Muscle layer of colon (tissue), 2 donors: ENCODE data around the gene CALY.

ENCODE experiments used
- H3K27ac ChIP-seq: one replicate; pipeline ENCODE4 v1.7.0; 2013; ENCODE audit warnings: low read depth, mild to moderate bottlenecking, low read length, moderate library complexity
- H3K27me3 ChIP-seq, 2 donors: one replicate each; pipeline ENCODE4 v1.7.0; 2013; ENCODE audit warnings: low read length in 2 of 2, mild to moderate bottlenecking in 2 of 2; ENCODE audit not compliant: insufficient read depth in 2 of 2, control insufficient read depth in 1 of 2
- H3K36me3 ChIP-seq: one replicate; pipeline ENCODE4 v1.7.0; 2013; ENCODE audit warnings: mild to moderate bottlenecking, low read length; ENCODE audit not compliant: insufficient read depth
- H3K4me1 ChIP-seq: one replicate; pipeline ENCODE4 v1.7.0; 2013; ENCODE audit warnings: mild to moderate bottlenecking, low read length; ENCODE audit not compliant: insufficient read depth
- H3K4me3 ChIP-seq, 2 donors: one replicate each; pipeline ENCODE4 v1.7.0; 2013; ENCODE audit warnings: low read length in 2 of 2, low read depth in 1 of 2, mild to moderate bottlenecking in 1 of 2, moderate library complexity in 1 of 2
- H3K9ac ChIP-seq: one replicate; pipeline ENCODE4 v1.7.0; 2013; ENCODE audit warnings: low read length
- H3K9me3 ChIP-seq: one replicate; pipeline ENCODE4 v1.7.0; 2013; ENCODE audit warnings: mild to moderate bottlenecking, low read length
- donor health status: abdominal sarcoma.
- donor health status: Adenocarcinoma of cecum.

Gene CALY

DNA sequence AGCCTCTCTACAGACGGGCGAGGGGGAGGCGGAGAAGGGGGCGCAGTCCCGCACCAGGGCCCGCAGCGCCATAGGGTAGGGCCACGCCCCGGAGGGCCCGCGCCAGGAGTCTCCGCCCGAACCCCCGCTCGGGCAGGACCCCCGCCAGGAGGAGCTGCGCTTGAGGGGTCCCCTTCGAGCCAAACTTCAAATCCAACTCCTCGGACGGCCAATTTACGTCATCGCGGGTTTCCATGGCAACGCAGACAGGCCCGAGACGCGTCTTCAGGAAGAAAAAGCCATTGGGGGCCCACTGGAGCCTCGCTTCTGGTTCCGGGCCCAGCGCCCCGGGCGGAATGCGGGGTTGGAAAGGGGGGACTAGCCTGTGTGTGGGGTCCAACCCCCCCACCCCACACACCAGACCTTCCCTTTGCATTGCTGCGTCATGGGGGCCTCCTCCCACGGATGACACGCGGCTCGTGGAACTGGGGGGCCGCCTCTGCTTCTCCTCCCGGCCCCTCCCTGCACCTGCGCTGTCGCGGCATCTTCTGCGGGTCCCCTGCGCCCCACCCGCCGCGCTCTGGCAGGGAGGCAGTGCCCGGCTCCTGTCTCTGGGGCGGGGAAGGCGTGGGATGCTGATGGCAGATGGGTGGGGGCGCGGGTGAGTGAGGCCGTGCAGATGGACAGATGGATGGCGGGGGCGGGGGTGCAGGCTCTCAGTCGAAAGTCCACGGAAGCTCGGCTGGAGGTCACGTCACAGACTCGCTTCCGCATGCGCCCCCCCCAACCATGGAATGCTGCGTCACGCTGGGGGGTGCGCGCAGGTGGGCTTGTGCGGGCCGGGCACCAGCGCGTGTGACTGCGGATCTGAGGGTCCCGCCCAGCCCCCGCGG, 1.2 kb downstream of the CALY start:
- Histone ChIP-seq H3K27ac (no peak overlapping the region), H3K27me3 (peaks cover 52 to 77% of the 10 kb centered on the region in 2 donors), H3K36me3 (no peaks in the 10 kb centered on the region), H3K4me1 (peaks cover 7% of the 10 kb centered on the region), H3K4me3 (peak overlapping the region in 1 of 2 donors; percentile 32), H3K9ac (no peak overlapping the region), H3K9me3 (no peaks in the 10 kb centered on the region)

GRCh38 chr10:133334503-133335245, 2.0 kb downstream of the CALY start:
- Histone ChIP-seq H3K27me3 (peaks cover 51 to 76% of the 10 kb centered on the region in 2 donors), H3K9ac (no peak overlapping the region), H3K4me3 (peak overlapping the region in 1 of 2 donors; percentile 32), H3K9me3 (no peaks in the 10 kb centered on the region), H3K4me1 (peaks cover 10% of the 10 kb centered on the region), H3K36me3 (no peaks in the 10 kb centered on the region), H3K27ac (no peak overlapping the region)

DNA sequence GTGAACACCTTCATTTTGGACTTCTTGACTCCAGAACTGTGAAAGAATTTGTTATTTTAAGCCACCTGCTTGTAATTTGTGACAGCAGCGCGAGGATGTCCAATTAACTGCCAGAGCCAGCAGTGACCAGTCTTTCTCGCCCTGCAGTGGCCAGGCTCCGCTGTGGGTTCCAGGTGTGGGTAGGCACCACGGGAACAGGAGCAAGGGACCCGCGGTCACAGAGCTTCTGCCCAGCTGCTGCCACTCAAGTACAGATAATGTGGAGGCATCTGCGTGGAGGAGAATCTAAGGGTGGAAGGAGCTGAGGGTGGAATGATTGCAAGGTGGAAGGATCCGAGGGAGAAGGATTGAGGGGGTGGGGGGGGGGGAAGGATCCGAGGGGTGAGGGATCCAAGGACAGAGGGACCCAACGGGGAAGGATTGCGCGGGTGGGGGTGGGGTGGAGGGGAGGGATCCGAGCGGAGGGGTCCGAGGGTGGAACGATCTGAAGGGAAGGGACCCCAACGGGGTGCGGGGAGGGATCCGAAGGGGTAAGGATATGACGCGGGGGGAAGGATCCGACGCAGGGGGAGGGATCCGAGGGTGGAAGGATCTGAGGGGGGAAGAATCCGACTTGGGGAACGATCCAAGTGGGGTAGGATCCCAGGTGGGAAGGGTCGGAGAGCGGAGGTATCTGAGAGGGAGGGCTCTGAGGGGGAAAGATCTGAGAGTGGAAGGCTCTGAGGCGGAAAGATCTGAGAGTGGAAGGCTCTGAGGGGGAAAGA, 3.6 kb downstream of the CALY start:
- Histone ChIP-seq H3K4me1 (peaks cover 13% of the 10 kb centered on the region), H3K9ac (no peak overlapping the region), H3K9me3 (no peaks in the 10 kb centered on the region), H3K36me3 (no peaks in the 10 kb centered on the region), H3K27me3 (peaks cover 50 to 83% of the 10 kb centered on the region in 2 donors), H3K27ac (no peak overlapping the region), H3K4me3 (no peak overlapping the region)

DNA sequence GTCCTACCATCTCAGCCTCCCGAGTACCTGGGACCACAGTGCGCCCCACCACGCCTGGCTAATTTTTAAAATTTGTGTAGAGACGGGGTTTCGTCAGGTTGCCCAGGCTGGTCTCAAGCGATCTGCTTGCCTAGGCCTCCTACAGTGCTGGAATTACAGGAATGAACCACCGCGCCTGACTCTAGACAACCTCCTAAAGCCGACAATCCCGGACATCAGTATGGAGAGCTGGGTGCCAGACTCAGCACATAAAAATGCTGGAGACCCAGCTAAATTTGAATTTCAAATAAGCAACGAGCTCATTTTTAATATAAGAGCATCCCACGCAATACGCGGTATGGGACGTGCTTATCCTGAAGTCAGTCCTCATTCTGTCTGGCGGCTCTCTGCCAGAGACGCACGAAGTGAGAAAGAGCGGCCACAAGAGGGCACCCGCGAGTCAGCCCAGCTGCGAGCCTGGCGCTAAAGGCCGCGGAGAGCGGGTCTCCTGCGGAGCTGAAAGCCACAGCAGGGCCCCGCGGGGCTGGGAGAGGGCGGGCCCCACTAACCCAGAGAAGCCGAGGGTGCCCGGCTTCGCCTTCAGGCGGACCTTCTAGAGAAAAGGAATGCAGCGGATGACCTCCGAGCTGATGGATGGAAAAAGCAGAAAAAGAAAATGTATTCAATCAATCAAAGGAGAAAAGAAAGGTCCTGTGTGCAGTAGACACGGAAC, 7.0 kb downstream of the CALY start:
- H3K9me3 ChIP-seq: no peaks in the 10 kb centered on the region
- H3K36me3 ChIP-seq: no peaks in the 10 kb centered on the region
- peak overlapping the region; percentile 32 to 39 for H3K4me3 ChIP-seq
- H3K4me1 ChIP-seq: peaks cover 12% of the 10 kb centered on the region
- H3K9ac ChIP-seq: no peak overlapping the region
- no peak overlapping the region for H3K27ac ChIP-seq
- H3K27me3 ChIP-seq: peaks cover 54 to 83% of the 10 kb centered on the region in 2 donors

GRCh38 chr10:133328358-133329343, 8.0 kb downstream of the CALY start:
- no peak overlapping the region for H3K27ac ChIP-seq
- peaks cover 12% of the 10 kb centered on the region for H3K4me1 ChIP-seq
- H3K9me3 ChIP-seq: no peaks in the 10 kb centered on the region
- H3K9ac ChIP-seq: no peak overlapping the region
- H3K27me3 ChIP-seq: peaks cover 54 to 80% of the 10 kb centered on the region in 2 donors
- H3K36me3 ChIP-seq: no peaks in the 10 kb centered on the region
- no peak overlapping the region for H3K4me3 ChIP-seq

DNA sequence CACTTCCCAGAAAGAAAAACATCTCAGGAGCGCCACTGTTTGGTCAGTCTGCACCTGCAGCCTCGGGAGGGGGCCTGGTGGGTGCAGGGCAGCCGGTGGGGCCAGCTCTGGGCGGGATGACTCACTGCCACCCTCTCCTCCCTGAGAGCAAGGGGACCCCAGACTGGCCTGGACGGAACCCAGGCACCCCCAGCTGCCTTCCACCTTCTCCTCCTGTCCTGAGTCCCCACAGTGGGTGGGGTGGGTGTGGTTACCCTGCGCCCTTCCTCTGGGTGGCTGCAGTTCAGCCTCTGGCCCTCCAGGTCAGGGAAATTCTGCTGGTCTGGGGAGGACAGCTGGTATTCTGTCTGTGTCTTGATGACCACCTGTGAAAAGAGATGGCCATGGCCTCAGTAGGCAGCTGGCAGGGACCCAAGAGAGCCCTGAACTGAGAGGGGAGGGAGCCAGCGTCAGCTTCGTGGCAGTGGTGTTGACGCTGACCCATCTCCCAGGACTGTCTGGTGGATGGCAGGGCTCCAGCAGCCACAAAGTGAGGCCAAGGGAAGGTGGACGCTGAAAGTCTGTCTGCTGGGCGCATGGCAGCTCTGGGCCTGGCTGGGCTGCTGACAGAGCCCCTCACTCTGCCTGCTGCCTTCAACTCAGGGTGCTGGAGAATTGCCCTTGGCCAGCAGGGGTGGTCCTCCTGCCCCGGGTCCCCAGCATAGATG, 8.9 kb downstream of the CALY start:
- no peak overlapping the region for H3K9ac ChIP-seq
- no peak overlapping the region for H3K27ac ChIP-seq
- H3K27me3 ChIP-seq: peaks cover 53 to 78% of the 10 kb centered on the region in 2 donors
- no peaks in the 10 kb centered on the region for H3K9me3 ChIP-seq
- no peak overlapping the region for H3K4me3 ChIP-seq
- peaks cover 12% of the 10 kb centered on the region for H3K4me1 ChIP-seq
- no peaks in the 10 kb centered on the region for H3K36me3 ChIP-seq

DNA sequence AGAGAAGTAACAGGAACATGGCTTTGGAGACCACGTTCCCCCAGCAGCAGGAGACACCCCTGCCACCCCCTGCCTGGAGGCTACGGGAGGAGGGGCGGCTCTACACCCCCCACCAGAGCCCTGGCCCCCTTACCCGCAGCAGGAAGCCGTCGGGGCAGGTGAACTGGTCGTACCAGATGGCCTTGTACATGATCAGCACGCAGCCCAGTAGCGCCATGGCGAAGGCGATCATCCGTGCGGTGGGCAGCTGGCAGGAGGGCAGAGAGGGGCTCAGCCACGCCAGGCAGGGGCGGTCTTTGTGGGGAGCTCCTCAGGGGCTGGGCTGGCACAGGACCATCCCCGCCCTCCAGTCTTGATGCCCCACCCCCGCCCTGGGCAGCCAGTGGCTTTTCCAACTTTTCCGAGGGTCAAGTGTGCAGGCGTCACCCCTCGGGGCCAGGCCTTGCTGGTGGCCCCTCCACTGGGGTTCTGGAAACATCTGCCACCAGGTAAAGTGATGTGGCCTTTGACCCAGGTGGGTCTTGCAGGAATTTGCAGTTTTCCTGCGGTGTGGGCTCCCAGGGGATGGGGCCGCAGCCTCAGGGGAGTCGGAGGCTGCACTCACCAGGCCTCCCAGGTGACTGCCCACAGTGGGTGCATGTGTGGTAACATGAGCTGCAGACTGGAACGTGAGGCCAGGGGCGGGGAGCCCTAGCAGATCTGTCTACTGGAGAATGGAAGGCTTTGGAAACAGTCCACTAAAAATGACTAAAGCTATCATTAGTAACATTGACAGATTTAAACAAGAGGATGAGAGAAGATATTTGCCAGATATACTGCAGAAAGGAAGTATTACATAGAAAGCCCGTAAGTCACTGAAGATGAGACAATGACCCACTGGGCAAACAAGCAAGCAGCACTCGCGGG, 9.7 kb downstream of the CALY start:
- Histone ChIP-seq H3K9ac (no peak overlapping the region), H3K4me1 (peaks cover 12% of the 10 kb centered on the region), H3K27ac (no peak overlapping the region), H3K4me3 (no peak overlapping the region), H3K36me3 (no peaks in the 10 kb centered on the region), H3K9me3 (no peaks in the 10 kb centered on the region), H3K27me3 (peaks cover 44 to 70% of the 10 kb centered on the region in 2 donors)

DNA sequence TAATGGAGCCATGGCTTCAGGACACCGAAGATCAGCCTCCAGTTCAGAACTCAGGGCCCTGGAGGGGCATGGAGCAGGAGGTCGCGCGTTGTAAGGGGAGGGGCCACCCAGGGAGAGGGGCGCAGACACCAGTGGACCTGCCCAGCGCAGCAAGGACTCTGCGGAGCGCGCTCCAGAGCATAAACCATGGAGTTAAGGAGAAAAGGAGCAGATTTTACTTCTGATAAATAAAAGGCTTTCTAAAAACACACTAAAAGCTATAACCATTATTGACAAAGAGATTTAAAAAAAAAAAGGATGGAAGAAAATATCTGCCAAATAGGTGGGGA, 10.5 kb downstream of the CALY start:
- Histone ChIP-seq H3K36me3 (no peaks in the 10 kb centered on the region), H3K27me3 (peaks cover 40 to 62% of the 10 kb centered on the region in 2 donors), H3K9me3 (no peaks in the 10 kb centered on the region), H3K27ac (no peak overlapping the region), H3K4me3 (peak overlapping the region in 1 of 2 donors; percentile 26), H3K9ac (no peak overlapping the region), H3K4me1 (peaks cover 12% of the 10 kb centered on the region)
